GM18858 (cell line): ENCODE data around the gene GAL3ST3.
"Not testable (repeated sequence)": the region's sequence is repeated elsewhere in the genome, so short reads cannot be mapped to it uniquely, and the experiment has no call there.

Source experiments
- ATAC-seq: cut with Tn5 transposase; IDR thresholded peaks from one replicate; pipeline ENCODE4 v1.9.1; 2021; ENCODE audit not compliant: unreplicated experiment

The GAL3ST3 gene, protein sequence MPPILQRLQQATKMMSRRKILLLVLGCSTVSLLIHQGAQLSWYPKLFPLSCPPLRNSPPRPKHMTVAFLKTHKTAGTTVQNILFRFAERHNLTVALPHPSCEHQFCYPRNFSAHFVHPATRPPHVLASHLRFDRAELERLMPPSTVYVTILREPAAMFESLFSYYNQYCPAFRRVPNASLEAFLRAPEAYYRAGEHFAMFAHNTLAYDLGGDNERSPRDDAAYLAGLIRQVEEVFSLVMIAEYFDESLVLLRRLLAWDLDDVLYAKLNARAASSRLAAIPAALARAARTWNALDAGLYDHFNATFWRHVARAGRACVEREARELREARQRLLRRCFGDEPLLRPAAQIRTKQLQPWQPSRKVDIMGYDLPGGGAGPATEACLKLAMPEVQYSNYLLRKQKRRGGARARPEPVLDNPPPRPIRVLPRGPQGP

DNA sequence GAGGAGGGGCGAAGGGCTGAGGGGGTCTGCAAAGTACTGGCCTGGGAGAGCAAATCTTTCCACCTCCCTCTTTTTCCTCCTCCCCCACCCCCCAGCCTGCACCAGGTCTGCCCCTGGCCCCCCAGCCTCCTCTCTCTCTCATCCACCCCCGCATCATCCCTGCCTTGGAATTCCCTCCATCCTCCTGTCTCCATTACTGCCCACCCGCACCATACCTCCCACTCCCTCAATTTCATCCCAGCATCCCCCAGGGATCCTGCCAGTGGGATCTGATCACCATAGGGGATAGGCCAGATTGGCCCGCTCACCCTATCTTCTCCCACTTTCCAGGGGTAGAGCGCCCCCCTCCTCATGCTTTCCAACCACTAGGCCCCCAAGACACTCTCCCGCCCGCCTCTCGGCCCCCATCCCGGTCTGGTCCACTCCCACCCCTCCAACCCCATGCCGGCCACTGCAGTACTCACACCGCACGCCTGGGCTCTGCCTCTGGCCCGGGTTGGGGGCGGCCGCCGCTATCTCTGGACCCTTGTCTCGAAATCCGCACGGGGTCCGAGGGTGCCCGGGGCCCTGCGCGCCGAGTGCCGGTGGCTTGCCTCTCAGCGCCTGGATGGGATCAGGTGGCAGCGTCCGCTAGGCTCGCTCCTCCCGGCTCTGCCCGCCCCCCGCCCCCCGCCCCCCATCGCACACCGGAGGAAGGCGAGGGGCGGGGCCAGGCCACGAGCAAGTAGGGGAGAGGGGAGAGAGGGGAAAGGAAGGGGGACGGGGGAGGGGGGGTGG, at the start of gene GAL3ST3:
Gene GAL3ST3, minus strand, starts transcription at position 615 of the 777 bp plus-strand sequence. CDS start 3,746 bp downstream, outside the sequence.
- no peak for ATAC-seq

DNA sequence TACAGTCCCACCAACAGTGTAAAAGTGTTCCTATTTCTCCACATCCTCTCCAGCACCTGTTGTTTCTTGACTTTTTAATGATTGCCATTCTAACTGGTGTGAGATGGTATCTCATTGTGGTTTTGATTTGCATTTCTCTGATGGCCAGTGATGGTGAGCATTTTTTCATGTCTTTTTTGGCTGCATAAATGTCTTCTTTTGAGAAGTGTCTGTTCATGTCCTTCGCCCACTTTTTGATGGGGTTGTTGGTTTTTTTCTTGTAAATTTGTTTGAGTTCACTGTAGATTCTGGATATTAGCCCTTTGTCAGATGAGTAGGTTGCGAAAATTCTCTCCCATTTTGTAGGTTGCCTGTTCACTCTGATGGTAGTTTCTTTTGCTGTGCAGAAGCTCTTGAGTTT, 43.2 kb upstream of the GAL3ST3 start:
- ATAC-seq, result not testable (repeated sequence)

DNA sequence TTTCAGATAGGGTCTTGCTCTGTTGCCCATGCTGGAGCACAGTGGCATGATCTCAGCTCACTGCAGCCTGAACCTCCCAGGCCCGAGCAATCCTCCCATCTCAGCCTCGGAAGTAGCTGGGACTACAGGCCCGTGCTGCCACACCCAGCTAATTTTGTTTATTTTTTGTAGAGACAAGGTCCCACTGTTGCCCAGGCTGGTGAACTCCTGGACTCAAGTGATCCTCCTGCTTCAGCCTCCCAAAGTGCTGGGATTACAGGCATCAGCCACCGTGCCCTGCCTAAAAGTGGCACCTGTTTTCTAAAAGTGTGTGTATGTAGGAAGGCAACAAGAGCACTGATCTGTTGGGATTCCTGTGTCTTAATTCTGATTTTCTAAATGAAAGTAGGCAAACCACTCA, 41.3 kb upstream of the GAL3ST3 start:
- ATAC-seq, result no peak

DNA sequence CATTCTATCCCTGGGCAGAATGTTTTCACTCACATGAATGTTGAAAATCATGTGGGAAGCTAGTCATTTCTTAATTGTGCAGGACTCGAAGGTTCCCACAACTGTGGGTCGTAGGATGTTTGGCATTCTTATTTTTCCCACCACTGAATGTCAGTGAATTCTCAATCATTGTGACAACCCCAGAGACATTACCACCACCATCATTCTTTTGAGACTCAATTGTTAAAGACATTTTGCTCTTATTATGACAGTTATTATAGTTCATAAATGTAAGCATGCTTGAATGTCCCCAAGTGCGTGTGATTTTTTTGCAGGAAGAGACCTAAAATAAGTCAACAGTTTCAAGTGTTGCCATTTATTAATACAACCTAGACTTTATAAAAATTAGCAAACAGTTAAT, 40.1 kb upstream of the GAL3ST3 start:
- ATAC-seq, result no peak

DNA sequence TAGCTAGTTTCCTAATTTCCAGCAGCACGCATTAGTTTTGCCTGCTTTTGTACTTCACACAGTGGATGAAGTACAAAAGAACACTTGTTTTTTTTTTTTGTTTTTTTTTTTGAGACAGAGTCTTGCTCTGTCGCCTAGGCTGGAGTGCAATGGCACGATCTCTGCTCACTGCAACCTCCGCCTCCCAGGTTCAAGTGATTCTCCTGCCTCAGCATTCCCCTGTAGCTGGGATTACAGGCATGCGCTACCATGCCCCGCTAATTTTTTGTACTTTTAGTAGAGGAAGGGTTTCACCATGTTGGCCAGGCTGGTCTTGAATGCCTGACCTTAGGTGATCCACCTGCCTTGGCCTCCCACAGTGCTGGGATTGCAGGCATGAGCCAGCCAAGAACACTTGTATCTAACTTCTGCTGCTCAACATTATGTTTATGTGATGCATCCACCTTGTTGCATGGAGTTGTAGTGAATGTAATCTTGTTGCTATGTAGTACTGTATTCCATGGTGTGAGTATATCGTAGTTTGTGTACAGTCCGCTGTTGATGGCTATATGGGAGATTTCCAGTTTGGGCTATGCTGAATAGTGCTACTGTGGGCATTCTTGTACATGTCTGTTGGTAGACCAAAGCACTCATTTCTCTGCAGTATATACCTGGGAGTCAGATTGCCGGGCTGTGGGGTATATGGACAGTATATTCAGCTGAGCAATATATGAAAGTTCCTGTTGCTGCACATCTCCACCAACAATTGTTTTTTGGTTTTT, 38.4 kb upstream of the GAL3ST3 start:
- no peak for ATAC-seq

DNA sequence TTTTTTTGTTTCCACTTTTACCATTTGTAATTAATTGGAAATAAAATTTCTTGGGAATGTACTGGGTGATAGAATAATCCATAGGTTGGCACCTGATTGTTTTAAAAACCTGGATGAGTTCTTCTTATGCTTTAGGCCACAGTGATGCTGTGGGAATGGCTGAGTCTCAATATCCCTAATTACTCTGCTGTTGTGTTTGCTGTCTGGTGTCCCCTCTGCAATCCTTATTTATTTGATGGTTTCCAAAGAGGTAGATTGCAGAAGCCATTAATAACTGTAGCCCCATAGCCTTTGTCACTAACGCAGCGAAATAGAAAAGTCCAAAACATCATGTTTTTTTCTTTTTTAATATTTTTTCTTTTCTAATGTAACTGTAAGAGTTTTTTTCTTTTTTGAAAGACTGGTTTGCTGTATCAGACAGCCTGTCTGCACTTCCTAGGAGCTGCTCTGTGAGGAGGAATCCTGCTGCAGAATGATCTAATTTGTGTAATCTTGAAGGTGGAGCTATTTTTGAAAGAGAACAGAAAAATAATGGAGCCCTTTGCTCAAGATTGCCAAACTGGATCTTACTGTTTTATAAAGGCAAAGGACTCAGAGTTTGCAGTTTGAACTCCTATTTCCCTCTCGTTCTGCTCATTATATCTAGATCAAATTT, 36.0 kb upstream of the GAL3ST3 start:
- ATAC-seq, result no peak

DNA sequence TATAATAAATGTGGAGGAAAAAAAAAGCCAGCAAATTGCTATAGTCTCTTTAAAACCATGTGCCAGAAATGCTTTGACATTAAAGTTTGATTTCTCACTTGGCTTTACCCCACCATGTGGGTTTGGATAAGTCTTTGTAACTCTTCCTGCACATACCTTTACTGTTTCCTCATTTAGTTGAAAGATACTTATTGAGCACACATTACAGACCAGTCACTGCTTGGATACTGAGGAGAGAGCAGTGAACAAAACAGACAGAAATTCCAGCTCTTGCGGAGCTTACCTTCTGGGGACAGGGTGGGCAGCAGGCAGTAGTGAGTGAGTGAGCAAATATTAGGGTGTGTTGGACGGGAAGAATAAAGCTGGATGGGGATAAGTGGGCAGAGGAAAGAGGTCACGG, 34.8 kb upstream of the GAL3ST3 start:
- no peak for ATAC-seq

DNA sequence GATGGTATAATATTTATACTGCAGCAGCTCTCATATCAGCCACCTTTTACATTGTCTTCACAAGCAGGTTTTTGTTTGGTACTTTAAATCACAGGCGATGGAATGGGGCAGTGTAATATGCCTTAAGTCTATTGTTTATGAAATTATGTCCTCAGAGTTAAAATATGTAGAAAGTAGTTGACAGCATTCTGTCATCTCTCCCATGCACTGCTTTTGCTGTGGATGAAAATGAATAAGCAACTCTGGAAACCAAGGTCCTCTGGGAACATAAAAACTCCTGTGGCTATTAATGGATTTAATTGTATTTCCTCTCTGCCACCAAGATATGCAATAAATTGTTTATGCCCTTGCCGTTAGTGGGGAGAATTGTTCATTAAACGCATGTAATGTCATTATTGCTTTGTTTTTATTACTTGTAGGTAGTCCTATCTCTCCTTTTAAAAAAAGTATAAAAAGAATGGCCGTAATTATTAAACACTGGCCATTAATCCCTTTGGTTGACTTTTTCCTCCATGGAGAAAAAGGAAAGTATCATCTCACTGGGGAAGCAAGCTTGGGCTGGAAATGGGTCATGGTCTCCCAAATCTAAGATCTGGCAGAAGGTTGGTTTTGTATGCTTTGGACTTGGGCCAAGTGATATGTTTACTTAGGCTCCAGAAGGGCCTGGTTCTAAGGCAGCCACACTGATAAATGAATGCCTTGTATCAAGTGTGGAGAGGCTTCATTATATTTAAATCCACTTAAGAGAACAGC, 34.2 kb upstream of the GAL3ST3 start:
- ATAC-seq, result no peak

DNA sequence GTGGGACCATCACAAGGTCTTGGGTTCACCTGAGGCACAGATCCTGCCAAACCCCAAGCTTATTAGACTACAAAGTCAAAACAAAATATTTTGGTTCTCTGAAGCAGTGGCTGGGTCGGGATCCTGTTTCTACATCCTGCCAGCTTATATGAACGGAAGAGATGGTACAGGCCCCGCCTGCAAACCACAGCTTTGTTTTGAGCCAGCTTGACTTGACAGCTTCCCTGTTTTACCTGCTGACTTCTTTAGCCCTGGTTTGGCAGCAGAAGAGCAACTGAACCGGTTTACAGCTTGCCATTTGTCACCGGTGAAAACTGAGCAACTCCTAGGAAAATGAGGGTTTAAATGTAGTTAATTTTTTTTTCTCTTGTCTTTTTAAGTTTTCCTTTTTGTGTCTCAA, 32.5 kb upstream of the GAL3ST3 start:
- ATAC-seq, result peak; percentile 54

DNA sequence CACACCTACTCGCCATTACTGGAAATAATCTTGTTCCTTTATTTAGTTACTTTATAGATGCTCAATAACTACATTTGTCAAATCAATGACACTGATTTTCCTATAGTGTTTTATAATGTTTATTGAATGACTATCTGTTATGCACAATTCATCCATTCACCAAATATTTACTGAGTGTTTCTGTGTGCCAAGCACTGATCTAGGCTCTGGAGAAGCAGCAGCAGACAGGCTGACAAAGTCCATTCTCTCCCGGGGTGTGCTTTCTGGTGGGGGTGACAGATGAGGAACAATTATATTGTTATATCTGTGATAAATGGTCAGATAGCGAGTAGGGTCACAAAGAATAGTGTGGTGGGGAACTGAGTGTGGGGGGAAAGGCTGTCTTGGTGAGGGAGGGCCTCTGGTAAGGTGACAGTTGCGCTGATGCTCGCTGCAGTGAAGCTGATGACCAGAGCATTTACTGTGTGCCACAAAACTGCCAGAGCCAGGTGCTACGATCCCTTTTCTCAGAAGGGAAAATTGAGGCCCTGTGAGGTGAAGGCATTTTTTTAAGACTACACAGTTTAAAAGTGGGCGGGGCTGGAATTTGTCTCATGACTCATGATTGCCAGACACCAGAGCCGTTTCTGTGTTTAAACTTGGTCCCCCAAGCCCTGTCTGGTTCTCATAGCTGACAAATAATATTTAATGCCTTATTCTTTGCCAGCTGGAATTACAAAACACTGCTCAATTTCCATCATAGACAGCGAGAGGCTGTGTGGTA, 31.3 kb upstream of the GAL3ST3 start:
- ATAC-seq, result no peak

DNA sequence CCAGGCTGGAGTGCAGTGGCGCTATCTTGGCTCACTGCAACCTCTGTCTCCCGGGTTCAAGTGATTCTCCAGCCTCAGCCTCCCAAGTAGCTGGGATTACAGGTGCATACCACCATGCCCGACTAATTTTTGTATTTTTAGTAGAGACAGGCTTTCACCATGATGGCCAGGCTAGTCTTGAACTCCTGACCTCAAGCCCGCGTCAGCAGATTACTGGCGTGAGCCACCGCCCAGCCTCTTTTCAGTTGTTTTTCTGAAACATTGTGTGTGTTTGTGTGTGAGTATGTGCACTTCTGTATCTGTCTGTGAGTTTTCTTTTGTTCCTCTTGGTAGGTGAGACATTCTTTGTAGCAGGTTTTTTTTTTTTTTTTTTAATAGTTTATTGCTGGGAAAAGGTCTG, 30.0 kb upstream of the GAL3ST3 start:
- not testable (repeated sequence) for ATAC-seq

DNA sequence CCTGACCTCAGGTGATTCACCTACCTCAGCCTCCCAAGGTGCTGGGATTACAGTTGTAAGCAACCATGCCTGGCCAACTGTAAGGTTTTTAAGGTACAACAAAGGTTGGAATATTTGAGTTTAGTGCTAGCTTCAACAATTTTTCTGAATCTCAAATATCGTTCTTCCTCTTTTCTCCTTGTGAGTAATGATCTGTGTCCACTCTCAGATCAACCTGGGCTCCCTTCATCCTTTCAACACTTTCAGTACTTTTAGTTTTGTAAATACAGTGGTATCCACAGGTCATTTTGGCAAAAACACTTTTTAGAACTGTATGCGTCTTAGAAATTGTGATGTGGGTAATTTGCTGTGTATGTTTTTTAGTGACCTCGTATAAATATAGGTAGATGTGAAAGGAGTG, 29.0 kb upstream of the GAL3ST3 start:
- no peak for ATAC-seq

DNA sequence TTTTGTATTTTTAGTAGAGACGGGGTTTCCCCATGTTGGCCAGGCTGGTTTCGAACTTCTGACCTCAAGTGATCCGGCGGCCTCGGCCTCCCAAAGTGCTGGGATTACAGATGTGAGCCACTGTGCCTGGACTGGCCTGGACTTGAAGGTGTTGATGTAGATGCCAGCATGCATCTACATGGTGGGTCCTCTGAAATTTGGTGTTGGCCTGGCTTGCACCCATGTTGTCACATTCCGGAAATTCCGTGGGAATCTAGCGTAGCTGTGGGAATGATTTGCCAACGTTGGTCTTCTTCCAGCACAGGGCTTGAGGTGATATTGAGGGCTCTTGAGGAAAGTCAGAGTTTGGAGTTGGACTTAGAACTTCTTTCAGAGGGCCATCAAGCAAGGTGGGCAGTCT, 27.6 kb upstream of the GAL3ST3 start:
- no peak for ATAC-seq

DNA sequence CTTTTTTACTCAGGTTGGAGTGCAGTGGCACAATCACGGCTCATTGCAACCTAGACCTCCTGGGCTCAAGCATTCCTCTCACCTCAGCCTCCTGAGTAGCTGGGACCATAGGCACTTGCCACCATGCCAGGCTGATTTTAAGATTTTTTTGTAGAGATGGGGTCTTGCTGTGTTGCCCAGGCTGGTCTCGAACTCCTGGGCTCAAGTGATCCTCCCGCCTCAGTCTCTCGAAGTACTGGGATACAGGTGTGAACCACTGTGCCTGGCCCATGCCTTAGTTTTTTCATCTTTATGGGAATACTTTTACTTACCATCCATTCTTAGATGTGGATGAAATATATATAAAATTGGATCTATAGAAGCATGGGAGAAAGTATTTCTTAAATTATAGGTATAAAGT, 26.3 kb upstream of the GAL3ST3 start:
- no peak for ATAC-seq

DNA sequence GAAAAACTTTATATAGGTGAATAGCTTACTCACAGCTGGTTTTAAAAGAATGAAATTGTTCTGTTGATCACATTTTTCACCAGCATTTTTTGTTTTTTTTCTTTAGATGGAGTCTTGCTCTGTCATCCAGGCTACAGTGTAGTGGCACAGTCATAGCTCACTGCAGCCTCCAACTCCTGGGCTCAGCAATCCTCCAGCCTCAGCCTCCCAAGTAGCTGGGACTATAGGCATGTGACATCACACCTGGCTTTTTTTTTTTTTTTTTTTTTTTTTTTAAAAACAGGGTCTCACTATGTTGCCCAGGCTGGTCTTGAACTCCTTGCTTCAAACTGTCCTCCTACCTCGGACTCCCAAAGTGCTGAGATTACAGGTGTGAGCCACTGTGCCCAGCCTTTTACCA, 24.7 kb upstream of the GAL3ST3 start:
- no peak for ATAC-seq

DNA sequence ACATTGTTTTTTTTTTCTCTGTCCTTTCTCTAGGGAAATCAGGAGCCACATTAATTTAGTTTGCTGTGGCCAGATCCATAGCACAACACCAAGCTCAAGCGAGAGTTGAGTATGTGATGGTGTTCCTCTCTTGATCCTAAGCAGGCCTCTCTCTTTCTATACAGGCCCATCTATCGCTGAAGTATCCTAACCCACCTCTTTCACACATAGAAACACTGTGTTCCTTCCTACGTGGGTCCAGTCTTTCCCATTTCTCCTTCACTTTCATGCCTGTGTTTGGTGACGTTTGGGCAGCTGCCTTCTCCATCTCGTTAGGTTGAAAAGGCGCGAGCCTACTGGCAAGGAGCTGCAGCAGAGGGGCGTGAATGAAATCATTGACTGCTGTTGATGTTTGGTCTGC, 23.6 kb upstream of the GAL3ST3 start:
- ATAC-seq, result no peak

DNA sequence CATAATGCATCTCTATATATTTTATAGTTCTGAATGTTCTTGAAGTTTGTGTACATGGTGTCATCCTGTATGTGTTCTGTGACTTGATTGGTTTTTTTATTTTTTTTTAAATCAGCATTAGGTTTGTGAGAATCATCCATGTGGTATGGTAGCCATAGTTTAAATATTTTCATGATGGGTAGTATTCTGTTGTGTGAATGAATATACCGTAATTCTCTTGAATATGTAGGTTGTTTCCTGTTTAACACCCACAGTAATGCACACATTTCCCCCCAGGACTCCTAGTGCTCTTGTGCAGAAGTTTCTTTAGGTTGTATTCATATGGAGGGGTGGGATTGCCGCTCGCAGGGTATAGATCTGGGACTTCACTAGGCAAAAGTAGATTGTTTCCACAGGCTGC, 23.1 kb upstream of the GAL3ST3 start:
- ATAC-seq, result no peak

DNA sequence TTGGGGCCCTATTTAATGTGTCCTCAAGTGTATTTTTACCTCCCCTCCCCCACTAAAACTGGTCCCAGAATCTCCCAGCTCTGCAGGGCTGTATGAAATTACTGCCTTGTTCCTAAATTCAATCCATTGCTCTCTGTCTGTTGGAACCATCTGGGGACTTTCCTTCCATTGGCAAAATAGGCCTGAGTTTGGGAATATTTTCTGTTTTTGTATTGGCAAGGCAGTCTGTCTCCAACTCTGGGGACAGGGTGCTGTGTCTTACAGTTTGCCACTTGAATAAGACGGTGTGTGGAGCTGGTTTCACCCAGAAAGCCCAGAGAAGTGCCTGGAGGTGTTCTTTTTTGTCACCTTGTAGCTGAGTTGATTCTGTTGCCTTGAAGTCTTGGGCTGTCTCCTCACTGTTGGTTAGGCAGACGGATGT, 22.4 kb upstream of the GAL3ST3 start:
- ATAC-seq, result no peak

DNA sequence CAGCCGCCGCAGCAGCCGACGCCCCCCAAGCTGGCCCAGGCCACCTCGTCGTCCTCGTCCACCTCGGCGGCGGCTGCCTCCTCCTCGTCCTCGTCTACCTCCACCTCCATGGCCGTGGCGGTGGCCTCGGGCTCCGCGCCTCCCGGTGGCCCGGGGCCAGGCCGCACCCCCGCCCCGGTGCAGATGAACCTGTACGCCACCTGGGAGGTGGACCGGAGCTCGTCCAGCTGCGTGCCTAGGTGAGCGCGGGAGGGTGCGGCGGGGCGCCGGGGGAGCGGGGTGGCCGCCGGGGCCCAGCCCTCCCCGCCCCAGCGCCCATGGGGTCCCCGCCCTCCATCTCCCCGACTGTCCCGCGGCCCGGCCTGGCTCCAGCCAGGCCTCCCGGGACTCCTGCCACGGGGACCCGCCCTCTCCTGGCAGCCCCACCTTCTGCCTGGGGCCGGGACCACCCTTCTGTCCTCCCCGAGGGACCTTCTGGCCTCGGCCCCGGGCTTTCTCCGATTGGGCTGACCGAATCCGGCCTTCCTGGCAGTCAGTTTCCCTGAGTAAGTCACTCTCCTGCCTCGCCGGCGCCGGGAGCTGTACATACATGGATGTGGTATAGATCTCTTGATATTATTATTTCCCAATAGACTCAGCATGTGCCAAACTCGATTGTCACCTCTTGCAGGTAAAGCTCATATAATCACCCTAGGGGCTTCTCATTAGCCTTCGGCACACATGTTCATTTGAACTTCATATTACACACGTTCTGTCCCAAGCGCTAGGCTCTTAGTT, 21.8 kb upstream of the GAL3ST3 start:
- no peak for ATAC-seq
